Measurements from ENCODE around the gene PRCC. TPM values are rescaled to one million over a fixed set of nuclear protein-coding genes. Genes with fewer than 3 reads are reported as not detected.

PRCC gene
- total RNA-seq, 1 experiment from 2014 or later, result 103 TPM

DNA sequence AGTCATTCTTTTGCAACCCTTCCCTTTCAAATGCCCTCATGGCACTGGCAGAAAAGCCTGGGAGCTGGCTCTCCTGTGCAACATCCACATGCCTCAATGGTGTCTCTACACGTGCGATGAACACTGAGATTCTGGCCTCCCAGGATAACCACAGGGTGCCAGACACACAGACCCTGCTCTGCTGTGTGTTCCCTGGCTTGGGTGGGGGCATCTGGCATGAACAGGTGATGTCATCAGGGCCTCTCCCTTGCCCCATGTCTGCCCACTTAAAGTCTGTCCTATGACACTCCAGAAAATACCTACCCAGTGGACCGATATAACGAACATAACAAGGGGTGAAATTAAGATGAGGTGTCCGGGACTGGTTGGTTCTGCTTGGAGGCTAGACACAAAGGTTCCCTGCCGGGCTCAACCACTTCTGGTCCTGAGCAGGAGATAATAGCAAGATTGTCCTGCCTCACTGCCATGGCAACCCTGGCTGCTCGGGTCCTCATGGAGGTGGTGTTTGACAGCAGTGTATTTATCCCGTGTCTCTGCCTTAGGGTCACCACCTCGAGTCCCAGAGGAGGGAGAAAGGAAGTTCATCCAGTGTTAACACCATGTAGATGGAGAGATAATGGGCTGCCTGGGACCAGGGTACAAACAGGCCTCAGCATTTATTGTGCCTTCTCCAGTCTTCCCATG lies 72.2 kb downstream of the PRCC start:
- H3F3A ChIP-seq (ENCODE audit: low read length, unreplicated experiment), result no peaks in the 10 kb centered on the region
- no peak overlapping the region for H3K4me2 ChIP-seq (ENCODE audit: low read length)
- no peak for ATAC-seq
- no peaks in the 10 kb centered on the region for H3K27me3 ChIP-seq (ENCODE audit: low read length)
- H3K4me1 ChIP-seq (ENCODE audit: insufficient read depth, low read length), result no peaks in the 10 kb centered on the region
- no peaks in the 10 kb centered on the region for H3K36me3 ChIP-seq (ENCODE audit: low read depth, low read length)
- intact Hi-C loops (cut with micrococcal nuclease), result loop anchor here (1.0 to 2.0 kb wide), 2 partner anchors 51 to 87 kb away; no protein-coding TSS in a partner anchor
- H2AFZ ChIP-seq (ENCODE audit: low read length), result no peak overlapping the region
- no peak overlapping the region for H3K4me3 ChIP-seq (ENCODE audit: low read length)
- H4K20me1 ChIP-seq (ENCODE audit: low read length), result no peaks in the 10 kb centered on the region
- POLR2A ChIA-PET (ENCODE audit: unreplicated experiment), result no interaction called here
- no peaks in the 10 kb centered on the region for H3K79me2 ChIP-seq (ENCODE audit: low read length)
- no peaks in the 10 kb centered on the region for H3K9me2 ChIP-seq (replicated peaks; ENCODE audit: low read length)
- no peak for DNase-seq
- BruUV-seq (replicated peaks), result no TSS peak
- CTCF ChIA-PET, result interaction anchor here (1.1 to 2.0 kb wide), 4 partner anchors 21 to 113 kb away, joined by 3 to 13 read pairs (median 7); partner anchors contain the start of gene NTRK1
- no peak overlapping the region for H3K27ac ChIP-seq (ENCODE audit: low read length)
- H3K9ac ChIP-seq (ENCODE audit: low read length), result no peak overlapping the region
- no peaks in the 10 kb centered on the region for H3K9me3 ChIP-seq (ENCODE audit: low read length)
- no peak for TF ChIP-seq CTCF (conservative IDR thresholded peaks at IDR 0.05; ENCODE audit: low read depth, low read length)

DNA sequence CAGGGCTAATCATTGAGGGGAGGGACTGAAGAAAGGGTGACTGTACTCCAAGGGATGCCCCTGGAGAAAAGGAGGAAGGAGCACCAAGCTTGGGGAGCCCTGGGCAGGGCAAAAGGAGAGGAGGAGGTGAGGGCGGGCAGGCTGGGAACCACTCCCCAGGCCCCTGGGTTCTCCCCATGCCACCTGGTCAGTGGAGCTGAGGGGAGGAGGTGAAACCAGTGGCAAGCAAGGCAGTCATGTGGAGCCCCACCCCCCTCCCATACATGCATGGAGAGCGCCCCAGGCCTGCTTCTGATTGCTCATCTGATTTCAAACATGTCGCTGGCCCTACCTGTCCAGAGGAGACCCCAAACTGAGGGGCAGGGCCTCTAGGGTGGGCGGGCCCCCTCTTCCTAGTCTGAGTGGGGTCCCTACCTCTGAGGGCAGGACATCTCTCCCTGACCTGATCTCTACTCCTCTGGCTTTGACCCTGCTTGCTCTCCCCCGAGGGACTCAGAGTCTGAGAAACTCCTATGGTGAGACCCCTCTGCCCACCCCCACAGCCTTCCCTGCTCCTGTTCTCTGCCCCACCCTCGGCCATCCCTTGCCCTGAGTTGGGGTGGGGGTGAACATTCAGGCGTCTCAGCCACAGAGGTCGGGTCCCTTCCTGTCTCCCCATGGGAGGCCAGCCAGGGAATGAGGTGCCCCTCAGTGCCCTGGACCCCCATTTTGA lies 73.0 kb downstream of the PRCC start:
- Histone ChIP-seq H3K4me3 (ENCODE audit: low read length) (no peak overlapping the region), H4K20me1 (ENCODE audit: low read length) (no peaks in the 10 kb centered on the region), H2AFZ (ENCODE audit: low read length) (no peak overlapping the region), H3K36me3 (ENCODE audit: low read depth, low read length) (no peaks in the 10 kb centered on the region), H3K9me2 (replicated peaks; ENCODE audit: low read length) (no peaks in the 10 kb centered on the region), H3F3A (ENCODE audit: low read length, unreplicated experiment) (no peaks in the 10 kb centered on the region), H3K27me3 (ENCODE audit: low read length) (no peaks in the 10 kb centered on the region), H3K79me2 (ENCODE audit: low read length) (no peaks in the 10 kb centered on the region), H3K9me3 (ENCODE audit: low read length) (no peaks in the 10 kb centered on the region), H3K4me2 (ENCODE audit: low read length) (no peak overlapping the region), H3K27ac (ENCODE audit: low read length) (no peak overlapping the region), H3K4me1 (ENCODE audit: insufficient read depth, low read length) (no peaks in the 10 kb centered on the region), H3K9ac (ENCODE audit: low read length) (no peak overlapping the region)
- intact Hi-C loops (cut with micrococcal nuclease), result no loop called here
- ChIA-PET POLR2A (ENCODE audit: unreplicated experiment) (no interaction called here), CTCF (interaction anchor here (0.6 to 1.1 kb wide), 2 partner anchors 20 to 410 kb away, joined by 4 to 7 read pairs; partner anchors contain the start of gene NTRK1)
- BruUV-seq (replicated peaks), result no TSS peak
- DNase-seq (no peak), ATAC-seq (no peak)
- no peak for TF ChIP-seq CTCF (conservative IDR thresholded peaks at IDR 0.05; ENCODE audit: low read depth, low read length)
- TF ChIP-seq EZH2phosphoT487 (IDR thresholded peaks at IDR 0.05; ENCODE audit: borderline replicate concordance, low read length), result no peak
- no peak for TF ChIP-seq EZH2 (IDR thresholded peaks at IDR 0.05; ENCODE audit: low read length, unreplicated experiment)

DNA sequence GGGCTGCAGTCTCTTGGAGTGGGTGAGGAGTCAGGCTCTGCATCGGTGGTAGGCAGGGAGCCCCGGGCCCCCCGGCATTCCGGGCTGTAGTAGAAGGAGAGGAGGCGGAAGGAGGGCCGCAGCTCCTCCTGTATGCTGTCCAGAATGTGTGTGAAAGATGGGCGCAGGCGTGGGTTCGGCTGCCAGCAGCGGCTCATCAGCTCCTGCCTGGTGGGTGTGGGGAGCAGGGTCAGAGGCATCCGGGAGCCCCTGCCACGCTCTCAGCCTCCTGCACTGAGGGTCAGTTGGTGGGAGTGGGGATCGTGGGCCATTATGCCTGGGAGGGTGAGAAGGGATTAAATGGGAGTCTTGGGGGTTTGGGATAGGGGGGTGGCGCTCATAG lies 73.6 kb downstream of the PRCC start:
- Histone ChIP-seq H3K9ac (ENCODE audit: low read length) (no peak overlapping the region), H3K27me3 (ENCODE audit: low read length) (no peaks in the 10 kb centered on the region), H3K27ac (ENCODE audit: low read length) (no peak overlapping the region), H3K4me2 (ENCODE audit: low read length) (no peak overlapping the region), H3K9me3 (ENCODE audit: low read length) (no peaks in the 10 kb centered on the region), H3K36me3 (ENCODE audit: low read depth, low read length) (no peaks in the 10 kb centered on the region), H2AFZ (ENCODE audit: low read length) (no peak overlapping the region), H4K20me1 (ENCODE audit: low read length) (no peaks in the 10 kb centered on the region), H3K79me2 (ENCODE audit: low read length) (no peaks in the 10 kb centered on the region), H3F3A (ENCODE audit: low read length, unreplicated experiment) (no peaks in the 10 kb centered on the region), H3K4me1 (ENCODE audit: insufficient read depth, low read length) (no peaks in the 10 kb centered on the region), H3K4me3 (ENCODE audit: low read length) (no peak overlapping the region), H3K9me2 (replicated peaks; ENCODE audit: low read length) (no peaks in the 10 kb centered on the region)
- no peak for DNase-seq
- intact Hi-C loops (cut with micrococcal nuclease), result no loop called here
- no peak for TF ChIP-seq EZH2 (IDR thresholded peaks at IDR 0.05; ENCODE audit: low read length, unreplicated experiment)
- ChIA-PET CTCF (interaction anchor here (0.5 kb wide), 1 partner anchor 50 kb away, joined by 13 read pairs; no protein-coding TSS in a partner anchor), POLR2A (ENCODE audit: unreplicated experiment) (no interaction called here)
- no TSS peak for BruUV-seq (replicated peaks)
- ATAC-seq, result no peak
